GM12878 (cell line): Measurements from ENCODE around the gene DMD. TPM values are rescaled to one million over a fixed set of nuclear protein-coding genes. Genes with fewer than 3 reads are reported as not detected.

Experiments used
- ATAC-seq: fragments of 200-7000 bp; cut with Tn5 transposase; 3 replicates; pipeline ENCODE4 v1.9.1; 2020; ENCODE audit warnings: mild to moderate bottlenecking, moderate library complexity
- BruUV-seq: library from RNA; stranded (reverse); fragments of 400-500 nt; replicated peaks from 2 replicates; lab custom pipeline; 2021; lab: Mats Ljungman, UMichigan
- CTCF ChIA-PET: fragments of 300-600 bp; sonication (Branson Sonifier 250); formaldehyde crosslinking; extraction: SDS; loops from one replicate; lab custom pipeline; 2021; ENCODE audit warnings: inconsistent platforms; lab: Yijun Ruan, JAX
- POLR2A ChIA-PET: fragments of 350-600 bp; formaldehyde crosslinking; extraction: SDS; loops from one replicate; lab custom pipeline; 2021; ENCODE audit warnings: inconsistent platforms; lab: Charles Lee
- RAD21 ChIA-PET: fragments of 300-600 bp; sonication (Branson Sonifier 250); formaldehyde crosslinking; loops from one replicate; lab custom pipeline; 2023; ENCODE audit warnings: antibody characterized with exemption; ENCODE audit not compliant: unreplicated experiment; lab: Charles Lee
- SMC1A ChIA-PET: fragments of 300-600 bp; sonication (Branson Sonifier 250); formaldehyde crosslinking; loops from one replicate; lab custom pipeline; 2023; ENCODE audit not compliant: unreplicated experiment, uncharacterized antibody; lab: Charles Lee
- DNase-seq: peaks from one replicate; pipeline ENCODE4 v3.0.0-alpha.2; 2011; ENCODE audit warnings: low read depth, low spot score
- FAIRE-seq: peaks from 3 replicates; lab custom pipeline; 2011; peaks lifted over from hg19 to GRCh38; lab: Jason Lieb, UNC
- H2AFZ ChIP-seq: 2 replicates; pipeline ENCODE4 v1.6.0; 2011; ENCODE audit warnings: low read depth, low read length, control low read depth; ENCODE audit not compliant: control insufficient read depth
- H3K27ac ChIP-seq: 2 replicates; pipeline ENCODE4 v1.5.1; 2011; ENCODE audit warnings: control low read depth; ENCODE audit not compliant: control insufficient read depth, insufficient read depth
- H3K27me3 ChIP-seq, 2 experiments: replicated peaks in 1 of 2; 2 replicates each; pipeline versions ENCODE4 v1.6.0 to v1.6.1; 2011; ENCODE audit warnings: low read length in 1 of 2; ENCODE audit not compliant: control insufficient read depth in 2 of 2, insufficient read depth in 2 of 2
- H3K36me3 ChIP-seq, 2 experiments: 2 replicates each; pipeline ENCODE4 v1.5.1; 2011; ENCODE audit warnings: low read length in 1 of 2; ENCODE audit not compliant: control insufficient read depth in 2 of 2, insufficient read depth in 2 of 2
- H3K4me1 ChIP-seq: 2 replicates; pipeline ENCODE4 v1.6.1; 2011; ENCODE audit warnings: mild to moderate bottlenecking, low read length, moderate library complexity, mixed read lengths; ENCODE audit not compliant: control insufficient read depth, insufficient read depth
- H3K4me2 ChIP-seq: 2 replicates; pipeline ENCODE4 v1.6.0; 2011; ENCODE audit warnings: control low read depth; ENCODE audit not compliant: control insufficient read depth, insufficient read depth
- H3K4me3 ChIP-seq: fragments of 200-600 bp; sonication (generic); 2 replicates; pipeline ENCODE4 v1.5.1; 2016
- H3K79me2 ChIP-seq: 2 replicates; pipeline ENCODE4 v1.6.0; 2011; ENCODE audit warnings: low read length; ENCODE audit not compliant: control insufficient read depth, insufficient read depth
- H3K9ac ChIP-seq: 2 replicates; pipeline ENCODE4 v1.8.0; 2011; ENCODE audit warnings: low read length, control low read depth, mixed read lengths; ENCODE audit not compliant: control insufficient read depth, insufficient read depth
- H3K9me3 ChIP-seq: replicated peaks from 3 replicates; pipeline ENCODE4 v1.5.1; 2011; ENCODE audit warnings: mild to moderate bottlenecking, low read length; ENCODE audit not compliant: control insufficient read depth, insufficient read depth
- H4K20me1 ChIP-seq: 2 replicates; pipeline ENCODE4 v1.6.0; 2011; ENCODE audit not compliant: control insufficient read depth, insufficient read depth
- BCL11A ChIP-seq: IDR thresholded peaks from 2 replicates; pipeline ENCODE4 v1.6.1; 2011; ENCODE audit warnings: low read depth, low read length
- CEBPB ChIP-seq, 2 experiments: fragments of 150-350 bp in 1 of 2; IDR thresholded peaks; 2 replicates each; pipeline ENCODE4 v1.6.1; 2012 to 2014; ENCODE audit warnings: low read depth in 2 of 2, low read length in 2 of 2, borderline replicate concordance in 1 of 2, inconsistent platforms in 1 of 2
- CREB1 ChIP-seq: IDR thresholded peaks from 2 replicates; pipeline ENCODE4 v1.6.1; 2012; ENCODE audit warnings: low read depth, mild to moderate bottlenecking, inconsistent platforms
- EZH2 ChIP-seq: IDR thresholded peaks from 2 replicates; pipeline ENCODE4 v1.6.1; 2012; ENCODE audit warnings: low read depth, mild to moderate bottlenecking, control low read depth, inconsistent platforms, low read length, borderline replicate concordance; ENCODE audit not compliant: control insufficient read depth
- POLR2A ChIP-seq: IDR thresholded peaks from 2 replicates; pipeline ENCODE4 v1.6.1; 2011; ENCODE audit warnings: low read depth, mild to moderate bottlenecking, low read length
- STAT3 ChIP-seq: IDR thresholded peaks from 2 replicates; pipeline ENCODE4 v1.6.1; 2011; ENCODE audit warnings: low read depth, low read length, improper control_type of control experiment
- TCF7 ChIP-seq: IDR thresholded peaks from 2 replicates; pipeline ENCODE4 v1.6.1; 2014; ENCODE audit warnings: antibody characterized with exemption, borderline replicate concordance
- WGBS: methylation state at CpG from one replicate; pipeline ENCODE4 v1.1.6; 2016; ENCODE audit warnings: low lambda C conversion rate; ENCODE audit not compliant: insufficient replicate concordance, insufficient coverage; ENCODE audit errors: missing lambda C conversion rate; 5-methylcytosine and 5-hydroxymethylcytosine counted together
- in situ Hi-C: fragments of 300-500 bp; cut with MboI; formaldehyde crosslinking; loops from 9 replicates; pipeline ENCODE4 v1.14.3; 2018; ENCODE audit warnings: mixed read lengths
- intact Hi-C: fragments of 100-400 bp; cut with micrococcal nuclease; formaldehyde crosslinking; loops from one replicate; pipeline ENCODE4 v1.14.2; 2022; ENCODE audit not compliant: unreplicated experiment
- polyA plus RNA-seq, 11 experiments: library from polyadenylated mRNA; depleted of rRNA in 4 of 11; unstranded in 6 of 11; stranded (reverse) in 5 of 11; fragments of >200 nt; fragmentation: Nextera tagmentation in 4 of 11; fragmentation: Illumina TruSeq in 1 of 11; extraction: Ambion mirVana in 4 of 11; extraction: Trizol in 1 of 11; gene quantifications; 1 replicate in 1 of 11; 2 replicates in 10 of 11; pipeline versions ENCODE4 v1.2.1 to v1.2.3, GENCODE V29; 2011 to 2016; ENCODE audit warnings: inconsistent platforms in 2 of 11, missing spikeins in 2 of 11, low read depth in 1 of 11
- total RNA-seq, 4 experiments: library from RNA; depleted of rRNA in 3 of 4; stranded (reverse); fragments of >200 nt in 3 of 4; fragmentation: Illumina TruSeq in 1 of 4; extraction: Trizol in 1 of 4; gene quantifications; 2 replicates each; pipeline versions ENCODE4 v1.2.1 to v1.2.3, GENCODE V29; 2013 to 2021
- TF ChIP-seq, protein P1 (sequence below): IDR thresholded peaks from 2 replicates; pipeline ENCODE4 v1.6.1; 2011; ENCODE audit warnings: low read depth, low read length, improper control_type of control experiment, borderline replicate concordance
- TF ChIP-seq, protein P2 (sequence below): fragments of 150-350 bp; IDR thresholded peaks from 2 replicates; pipeline ENCODE4 v1.6.1; 2014; ENCODE audit warnings: mild to moderate bottlenecking, low read depth, low read length
- TF ChIP-seq, protein P3 (sequence below): fragments of 450-650 bp; IDR thresholded peaks from 2 replicates; pipeline ENCODE4 v1.6.1; 2014; ENCODE audit warnings: mild to moderate bottlenecking

DMD gene
- total and polyA plus RNA-seq, 10 of the 15 experiments (the other 5 are each of a cell fraction or from before 2014, with no cell fraction given) = 1.4 to 24.3 (median 4.3) TPM

DNA sequence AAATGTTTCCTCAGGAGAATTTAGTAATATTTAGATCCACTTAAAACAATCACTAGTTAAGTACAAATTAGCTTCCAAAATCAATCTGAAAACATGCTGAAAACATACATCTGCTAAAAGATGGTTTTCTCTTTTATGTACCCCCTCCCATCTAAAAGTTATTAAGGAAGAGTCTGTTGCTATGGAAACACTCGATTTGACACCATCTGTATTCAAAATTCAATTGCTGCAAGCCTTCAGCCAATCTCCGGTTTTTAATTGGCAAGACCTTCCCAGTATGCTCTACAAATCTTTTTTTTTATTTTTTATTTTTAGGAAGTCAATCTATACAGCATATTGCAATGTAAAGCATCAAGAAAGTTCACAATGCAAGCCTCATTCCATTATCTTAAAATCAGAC, 1500.2 kb downstream of the DMD start:
- H3K27me3 ChIP-seq = no peaks in the 10 kb centered on the region
- no peaks in the 10 kb centered on the region for H3K4me1 ChIP-seq
- no peak overlapping the region for H2AFZ ChIP-seq
- no peaks in the 10 kb centered on the region for H3K79me2 ChIP-seq
- H3K9ac ChIP-seq = no peak overlapping the region
- SMC1A ChIA-PET = no interaction called here
- CTCF ChIA-PET = no interaction called here
- 0% methylated on average over 2 of the region's 2 CpGs for WGBS
- in situ Hi-C loops (no loop called here), intact Hi-C loops (no loop called here)
- no peak overlapping the region for H3K4me2 ChIP-seq
- no peaks in the 10 kb centered on the region for H4K20me1 ChIP-seq
- RAD21 ChIA-PET = no interaction called here
- no TSS peak for BruUV-seq
- DNase-seq (no peak), ATAC-seq (no peak), FAIRE-seq (no peak)
- no peaks in the 10 kb centered on the region for H3K36me3 ChIP-seq
- no peaks in the 10 kb centered on the region for H3K9me3 ChIP-seq
- POLR2A ChIA-PET = no interaction called here
- H3K27ac ChIP-seq = no peak overlapping the region
- H3K4me3 ChIP-seq = no peak overlapping the region
- TF ChIP-seq, protein P1, sequence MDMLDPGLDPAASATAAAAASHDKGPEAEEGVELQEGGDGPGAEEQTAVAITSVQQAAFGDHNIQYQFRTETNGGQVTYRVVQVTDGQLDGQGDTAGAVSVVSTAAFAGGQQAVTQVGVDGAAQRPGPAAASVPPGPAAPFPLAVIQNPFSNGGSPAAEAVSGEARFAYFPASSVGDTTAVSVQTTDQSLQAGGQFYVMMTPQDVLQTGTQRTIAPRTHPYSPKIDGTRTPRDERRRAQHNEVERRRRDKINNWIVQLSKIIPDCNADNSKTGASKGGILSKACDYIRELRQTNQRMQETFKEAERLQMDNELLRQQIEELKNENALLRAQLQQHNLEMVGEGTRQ = no peak
- TF ChIP-seq CREB1 (no peak), TCF7 (no peak), BCL11A (no peak), EZH2 (no peak), POLR2A (no peak), STAT3 (no peak), CEBPB (IDR thresholded peaks at IDR 0.05; ENCODE audit: borderline replicate concordance in 1 of 2, low read depth in 2 of 2, low read length in 2 of 2) (no peak)
- TF ChIP-seq, protein P2, sequence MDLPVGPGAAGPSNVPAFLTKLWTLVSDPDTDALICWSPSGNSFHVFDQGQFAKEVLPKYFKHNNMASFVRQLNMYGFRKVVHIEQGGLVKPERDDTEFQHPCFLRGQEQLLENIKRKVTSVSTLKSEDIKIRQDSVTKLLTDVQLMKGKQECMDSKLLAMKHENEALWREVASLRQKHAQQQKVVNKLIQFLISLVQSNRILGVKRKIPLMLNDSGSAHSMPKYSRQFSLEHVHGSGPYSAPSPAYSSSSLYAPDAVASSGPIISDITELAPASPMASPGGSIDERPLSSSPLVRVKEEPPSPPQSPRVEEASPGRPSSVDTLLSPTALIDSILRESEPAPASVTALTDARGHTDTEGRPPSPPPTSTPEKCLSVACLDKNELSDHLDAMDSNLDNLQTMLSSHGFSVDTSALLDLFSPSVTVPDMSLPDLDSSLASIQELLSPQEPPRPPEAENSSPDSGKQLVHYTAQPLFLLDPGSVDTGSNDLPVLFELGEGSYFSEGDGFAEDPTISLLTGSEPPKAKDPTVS = no peak
- TF ChIP-seq, protein P3, sequence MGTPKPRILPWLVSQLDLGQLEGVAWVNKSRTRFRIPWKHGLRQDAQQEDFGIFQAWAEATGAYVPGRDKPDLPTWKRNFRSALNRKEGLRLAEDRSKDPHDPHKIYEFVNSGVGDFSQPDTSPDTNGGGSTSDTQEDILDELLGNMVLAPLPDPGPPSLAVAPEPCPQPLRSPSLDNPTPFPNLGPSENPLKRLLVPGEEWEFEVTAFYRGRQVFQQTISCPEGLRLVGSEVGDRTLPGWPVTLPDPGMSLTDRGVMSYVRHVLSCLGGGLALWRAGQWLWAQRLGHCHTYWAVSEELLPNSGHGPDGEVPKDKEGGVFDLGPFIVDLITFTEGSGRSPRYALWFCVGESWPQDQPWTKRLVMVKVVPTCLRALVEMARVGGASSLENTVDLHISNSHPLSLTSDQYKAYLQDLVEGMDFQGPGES = no peak
- TF ChIP-seq, all 136 proteins: peak for 0
